Left ventricle myocardium inferior (tissue), 1 donor: Measurements from ENCODE around the gene GIMAP1. TPM values are rescaled to one million over a fixed set of nuclear protein-coding genes. Genes with fewer than 3 reads are reported as not detected.

Experiments
- DNase-seq: peaks from one replicate; pipeline ENCODE4 v3.0.0-alpha.2; 2020
- H3K27ac ChIP-seq: fragments of 200-600 bp; replicated peaks from 2 replicates; pipeline ENCODE4 v1.8.0; 2021
- H3K27me3 ChIP-seq: fragments of 200-600 bp; 2 replicates; pipeline ENCODE4 v1.8.0; 2021; ENCODE audit warnings: low read depth
- H3K36me3 ChIP-seq: fragments of 200-600 bp; 2 replicates; pipeline ENCODE4 v1.8.0; 2021
- H3K4me1 ChIP-seq: fragments of 200-600 bp; 2 replicates; pipeline ENCODE4 v1.8.0; 2021
- H3K4me3 ChIP-seq: fragments of 200-600 bp; 2 replicates; pipeline ENCODE4 v1.8.0; 2021; ENCODE audit warnings: mild to moderate bottlenecking, moderate library complexity
- H3K9me3 ChIP-seq: fragments of 200-600 bp; replicated peaks from 2 replicates; pipeline ENCODE4 v1.8.0; 2021
- intact Hi-C: fragments of 100-400 bp; cut with micrococcal nuclease; formaldehyde crosslinking; loops from one replicate; pipeline ENCODE4 v1.11.0; 2022
- total RNA-seq: library from RNA; stranded (reverse); fragmentation: NEBNext Ultra II Directional; extraction: Animal tissue kit (Norgen Biotek cat#: 25700); gene quantifications from one replicate; pipeline ENCODE4 v1.2.1, GENCODE V29; 2021
- TF ChIP-seq, protein P1 (sequence below): fragments of 200-600 bp; IDR thresholded peaks from 2 replicates; pipeline ENCODE4 v1.8.0; 2021; ENCODE audit warnings: antibody characterized with exemption, mild to moderate bottlenecking, borderline replicate concordance
- donor health status: DM: no; HTN: yes; CAD: no; lungs with severe emphysema.

GIMAP1 gene
- total RNA-seq, 1 donor from 2014 or later = 5.9 TPM

DNA sequence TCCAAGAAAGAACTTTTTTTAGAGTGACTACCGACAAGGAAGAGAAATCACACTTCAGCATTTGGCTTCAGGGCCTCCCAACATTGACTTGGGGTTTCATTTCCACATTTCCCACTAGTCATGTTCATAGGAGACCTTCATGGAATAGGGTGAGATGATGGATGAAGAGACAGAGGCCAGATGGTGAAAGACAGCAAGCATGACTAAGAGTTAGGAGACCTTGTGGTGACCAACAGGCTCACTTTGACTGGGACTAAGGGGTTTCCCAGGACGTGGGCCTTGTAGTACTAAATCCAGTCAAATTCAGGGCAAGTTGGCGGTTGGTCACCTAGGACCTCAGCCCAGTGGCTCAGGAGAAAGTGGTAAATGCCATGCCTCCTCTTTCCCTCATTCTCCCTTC is 17.8 kb downstream of the GIMAP1 start:
- intact Hi-C loops = no loop called here

DNA sequence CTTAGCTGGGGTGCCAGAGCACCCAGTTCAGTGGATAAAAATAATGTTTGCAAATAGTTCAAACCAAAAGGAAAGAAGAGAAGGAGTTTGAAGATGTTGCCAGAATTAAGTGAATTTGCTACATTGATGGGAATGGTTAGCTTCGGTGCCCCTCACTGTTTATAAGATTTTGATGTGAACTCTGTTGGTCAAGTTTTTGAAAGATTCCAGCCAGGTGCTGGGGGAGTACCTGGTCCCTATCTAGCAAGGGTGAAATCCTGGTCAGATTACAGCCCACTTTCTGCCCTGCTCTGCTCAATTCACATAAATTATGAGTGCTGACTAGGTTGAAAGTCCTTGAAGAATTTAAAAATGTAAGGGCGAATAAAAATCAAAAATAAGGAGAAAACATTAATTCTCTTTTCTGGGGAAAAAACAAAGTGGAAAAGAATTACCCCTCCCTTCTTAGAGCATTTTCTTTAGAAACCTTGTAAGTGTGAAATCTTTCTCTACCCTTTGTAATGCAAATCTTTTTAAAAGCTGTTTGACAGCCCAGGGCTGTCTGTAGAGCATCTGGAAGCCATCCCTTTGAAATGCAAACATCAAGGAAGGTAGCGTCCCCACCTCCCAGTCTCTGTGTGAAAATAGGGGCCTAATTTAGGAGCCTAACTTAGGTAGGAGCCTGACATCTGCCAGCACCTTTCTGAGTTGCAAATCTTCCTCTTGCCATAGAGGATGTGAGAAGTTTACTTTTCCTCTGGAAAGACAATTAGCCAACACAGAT is 19.4 kb downstream of the GIMAP1 start:
- intact Hi-C loops = no loop called here
- H3K27ac ChIP-seq = peak overlapping the region; percentile 85
- TF ChIP-seq, protein P1, sequence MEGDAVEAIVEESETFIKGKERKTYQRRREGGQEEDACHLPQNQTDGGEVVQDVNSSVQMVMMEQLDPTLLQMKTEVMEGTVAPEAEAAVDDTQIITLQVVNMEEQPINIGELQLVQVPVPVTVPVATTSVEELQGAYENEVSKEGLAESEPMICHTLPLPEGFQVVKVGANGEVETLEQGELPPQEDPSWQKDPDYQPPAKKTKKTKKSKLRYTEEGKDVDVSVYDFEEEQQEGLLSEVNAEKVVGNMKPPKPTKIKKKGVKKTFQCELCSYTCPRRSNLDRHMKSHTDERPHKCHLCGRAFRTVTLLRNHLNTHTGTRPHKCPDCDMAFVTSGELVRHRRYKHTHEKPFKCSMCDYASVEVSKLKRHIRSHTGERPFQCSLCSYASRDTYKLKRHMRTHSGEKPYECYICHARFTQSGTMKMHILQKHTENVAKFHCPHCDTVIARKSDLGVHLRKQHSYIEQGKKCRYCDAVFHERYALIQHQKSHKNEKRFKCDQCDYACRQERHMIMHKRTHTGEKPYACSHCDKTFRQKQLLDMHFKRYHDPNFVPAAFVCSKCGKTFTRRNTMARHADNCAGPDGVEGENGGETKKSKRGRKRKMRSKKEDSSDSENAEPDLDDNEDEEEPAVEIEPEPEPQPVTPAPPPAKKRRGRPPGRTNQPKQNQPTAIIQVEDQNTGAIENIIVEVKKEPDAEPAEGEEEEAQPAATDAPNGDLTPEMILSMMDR = no peak

More for the DNA sequence above, 17.8 kb downstream of the GIMAP1 start:
- DNase-seq = no peak
- TF ChIP-seq, protein P1 = no peak
- Histone ChIP-seq H3K27me3 (no peaks in the 10 kb centered on the region), H3K9me3 (peaks cover 2% of the 10 kb centered on the region), H3K4me1 (peaks cover 23% of the 10 kb centered on the region), H3K4me3 (no peak overlapping the region), H3K27ac (no peak overlapping the region), H3K36me3 (no peaks in the 10 kb centered on the region)

DNA sequence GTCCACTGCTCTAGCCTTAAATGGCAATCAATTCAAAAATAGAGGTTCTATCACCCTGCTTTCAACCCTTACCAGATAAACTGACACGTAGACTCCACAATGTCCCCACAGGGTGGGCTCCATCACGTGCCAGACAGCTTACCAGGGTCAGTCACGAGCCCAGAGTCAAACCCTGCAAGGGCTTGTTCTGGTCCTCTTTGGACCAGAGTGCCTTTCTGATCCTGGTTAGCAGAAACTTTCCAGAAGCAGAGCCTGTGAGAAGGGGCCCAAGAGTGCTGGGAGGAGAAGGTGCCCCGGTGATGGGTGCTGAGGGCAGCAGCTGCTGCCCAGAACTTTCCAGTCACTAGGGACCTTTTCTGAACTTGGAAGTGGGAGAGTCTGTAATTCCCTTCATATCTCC is 20.5 kb downstream of the GIMAP1 start:
- TF ChIP-seq, protein P1 = no peak
- Histone ChIP-seq H3K4me3 (peak overlapping the region; percentile 70), H3K27me3 (no peaks in the 10 kb centered on the region), H3K4me1 (peaks cover 37% of the 10 kb centered on the region), H3K36me3 (peaks cover 14% of the 10 kb centered on the region), H3K9me3 (no peaks in the 10 kb centered on the region), H3K27ac (peak overlapping the region; percentile 85)
- DNase-seq = no peak
- intact Hi-C loops = no loop called here

More for the DNA sequence above, 19.4 kb downstream of the GIMAP1 start:
- Histone ChIP-seq H3K4me3 (no peak overlapping the region), H3K27me3 (no peaks in the 10 kb centered on the region), H3K9me3 (no peaks in the 10 kb centered on the region), H3K36me3 (peaks cover 4% of the 10 kb centered on the region), H3K4me1 (peaks cover 26% of the 10 kb centered on the region)
- no peak for DNase-seq

DNA sequence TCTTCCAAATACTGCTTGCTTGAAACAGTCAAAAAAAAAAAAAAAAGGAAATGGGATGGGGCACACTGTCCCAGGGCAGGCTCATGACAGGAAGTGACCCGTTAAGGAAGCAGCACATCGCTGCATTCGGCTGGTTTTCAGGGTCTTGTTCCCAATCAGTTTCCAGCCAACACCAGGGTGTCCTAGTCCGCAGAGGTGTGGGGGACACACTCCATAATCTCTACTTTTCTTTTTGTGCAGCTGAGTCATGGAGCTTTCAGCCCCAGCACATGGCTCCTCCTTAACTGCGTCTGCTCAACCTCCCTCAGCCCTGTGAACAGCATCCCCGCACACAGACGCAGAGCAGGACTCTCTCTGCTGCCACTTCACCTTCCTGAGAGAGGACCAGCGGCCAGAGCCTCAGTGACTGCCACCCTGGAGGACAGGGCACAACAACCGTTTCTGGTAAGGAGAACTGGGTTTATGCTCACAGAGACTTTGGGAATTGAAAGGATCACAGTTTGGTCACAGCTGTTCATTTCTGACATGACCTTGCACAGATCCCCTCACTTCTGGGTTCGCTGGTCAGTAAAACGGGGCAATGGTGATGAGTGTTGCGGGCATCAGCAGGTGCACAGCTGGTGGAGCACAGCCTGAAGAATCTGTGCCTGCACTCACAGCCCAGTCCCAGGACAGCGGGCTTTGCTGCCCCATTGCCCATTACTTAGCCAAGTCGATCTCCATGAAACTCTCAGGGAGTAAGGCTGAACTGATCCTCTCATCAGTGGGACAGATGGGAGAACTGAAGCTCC is 21.0 kb downstream of the GIMAP1 start, which contains the start of gene GIMAP5:
TSS of gene GIMAP5 (plus strand) at position 154 of the 791 bp plus-strand sequence. CDS start 3,467 bp downstream, outside the sequence.
- Histone ChIP-seq H3K4me3 (peak within 1 kb of the TSS; percentile 70), H3K4me1 (peaks cover 43% of the 10 kb centered on the region), H3K36me3 (peaks cover 20% of the 10 kb centered on the region), H3K9me3 (no peaks in the 10 kb centered on the region), H3K27ac (peak within 1 kb of the TSS; percentile 85), H3K27me3 (no peaks in the 10 kb centered on the region)
- no peak for DNase-seq
- TF ChIP-seq, protein P1 = no peak
- intact Hi-C loops = no loop called here

DNA sequence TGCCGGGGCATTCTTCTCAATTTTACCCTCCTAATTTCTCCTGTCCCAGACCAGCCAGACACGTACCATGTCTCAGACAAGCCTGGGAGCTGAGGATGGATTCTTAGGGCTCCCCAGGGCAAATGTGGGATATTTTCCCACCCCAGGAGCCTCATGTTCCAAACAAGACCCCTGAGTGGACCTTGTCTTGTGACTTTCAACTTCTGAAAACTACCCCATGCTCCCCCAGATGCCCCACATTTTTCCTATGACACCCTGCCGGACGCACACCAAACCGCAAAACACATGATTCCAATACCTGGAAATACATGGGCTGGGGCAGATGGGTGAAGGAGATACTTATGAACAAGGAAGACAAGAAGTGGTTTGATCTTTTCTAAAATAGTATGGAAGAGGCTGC is 21.7 kb downstream of the GIMAP1 start:
- peak overlapping the region; percentile 70 for H3K4me3 ChIP-seq
- DNase-seq = no peak

More for the DNA sequence above, 21.7 kb downstream of the GIMAP1 start:
- H3K27ac ChIP-seq = peak overlapping the region; percentile 85
- TF ChIP-seq, protein P1 = no peak
- H3K27me3 ChIP-seq = no peaks in the 10 kb centered on the region
- intact Hi-C loops = no loop called here
- H3K36me3 ChIP-seq = peaks cover 26% of the 10 kb centered on the region
- H3K4me1 ChIP-seq = peaks cover 49% of the 10 kb centered on the region
- H3K9me3 ChIP-seq = no peaks in the 10 kb centered on the region
